ENCODE data around the gene CRISP3.

DNA sequence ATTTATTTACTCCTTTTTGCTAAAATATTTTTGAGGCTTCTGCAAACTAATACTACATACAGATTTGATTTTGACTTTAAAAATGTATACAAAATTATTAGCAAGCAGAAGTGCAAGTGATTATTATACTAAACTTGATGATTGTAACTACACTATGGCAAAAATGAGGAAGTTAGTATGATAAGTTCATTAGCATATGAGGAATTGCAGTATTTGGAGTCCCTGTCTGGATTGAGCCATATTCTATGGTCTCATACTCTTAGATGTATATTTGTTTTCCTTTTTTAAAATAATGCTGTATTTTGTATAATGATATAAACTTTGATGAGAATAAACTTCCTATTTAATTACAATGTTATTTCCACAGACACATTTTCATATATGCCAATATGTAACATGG is 13.9 kb downstream of the CRISP3 start:
- TF ChIP-seq, protein P1, sequence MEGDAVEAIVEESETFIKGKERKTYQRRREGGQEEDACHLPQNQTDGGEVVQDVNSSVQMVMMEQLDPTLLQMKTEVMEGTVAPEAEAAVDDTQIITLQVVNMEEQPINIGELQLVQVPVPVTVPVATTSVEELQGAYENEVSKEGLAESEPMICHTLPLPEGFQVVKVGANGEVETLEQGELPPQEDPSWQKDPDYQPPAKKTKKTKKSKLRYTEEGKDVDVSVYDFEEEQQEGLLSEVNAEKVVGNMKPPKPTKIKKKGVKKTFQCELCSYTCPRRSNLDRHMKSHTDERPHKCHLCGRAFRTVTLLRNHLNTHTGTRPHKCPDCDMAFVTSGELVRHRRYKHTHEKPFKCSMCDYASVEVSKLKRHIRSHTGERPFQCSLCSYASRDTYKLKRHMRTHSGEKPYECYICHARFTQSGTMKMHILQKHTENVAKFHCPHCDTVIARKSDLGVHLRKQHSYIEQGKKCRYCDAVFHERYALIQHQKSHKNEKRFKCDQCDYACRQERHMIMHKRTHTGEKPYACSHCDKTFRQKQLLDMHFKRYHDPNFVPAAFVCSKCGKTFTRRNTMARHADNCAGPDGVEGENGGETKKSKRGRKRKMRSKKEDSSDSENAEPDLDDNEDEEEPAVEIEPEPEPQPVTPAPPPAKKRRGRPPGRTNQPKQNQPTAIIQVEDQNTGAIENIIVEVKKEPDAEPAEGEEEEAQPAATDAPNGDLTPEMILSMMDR (IDR thresholded peaks at IDR 0.05; ENCODE audit: borderline replicate concordance, extremely low read depth, low read length, poor library complexity, severe bottlenecking): no peak
- TF ChIP-seq EZH2 (IDR thresholded peaks at IDR 0.05; ENCODE audit: borderline replicate concordance, low read depth, low read length, severe bottlenecking): no peak
